ENCODE results near the gene ABHD1.
"Not testable (repeated sequence)": the region's sequence is repeated elsewhere in the genome, so short reads cannot be mapped to it uniquely, and the experiment has no call there.

The ABHD1 gene

DNA sequence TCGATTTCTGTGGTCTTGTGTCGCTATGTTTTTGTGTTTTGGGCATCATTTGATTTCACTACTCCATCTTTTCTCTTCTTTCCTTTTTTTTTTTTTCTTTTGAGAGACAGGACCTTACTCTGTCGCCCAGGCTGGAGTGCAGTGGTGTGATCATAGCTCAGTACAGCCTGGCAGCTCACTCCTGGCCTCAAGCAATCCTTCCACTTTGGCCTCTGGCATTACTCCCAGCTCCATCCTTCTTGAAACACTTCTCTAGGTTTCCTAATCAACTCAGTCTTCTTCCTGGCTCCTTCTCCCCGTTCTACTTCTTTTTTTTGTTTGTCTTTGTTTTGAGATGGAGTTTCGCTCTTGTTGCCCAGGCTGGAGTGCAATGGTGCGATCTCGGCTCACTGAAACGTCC lies 51.7 kb downstream of the ABHD1 start:
- DNase-seq: no peak

DNA sequence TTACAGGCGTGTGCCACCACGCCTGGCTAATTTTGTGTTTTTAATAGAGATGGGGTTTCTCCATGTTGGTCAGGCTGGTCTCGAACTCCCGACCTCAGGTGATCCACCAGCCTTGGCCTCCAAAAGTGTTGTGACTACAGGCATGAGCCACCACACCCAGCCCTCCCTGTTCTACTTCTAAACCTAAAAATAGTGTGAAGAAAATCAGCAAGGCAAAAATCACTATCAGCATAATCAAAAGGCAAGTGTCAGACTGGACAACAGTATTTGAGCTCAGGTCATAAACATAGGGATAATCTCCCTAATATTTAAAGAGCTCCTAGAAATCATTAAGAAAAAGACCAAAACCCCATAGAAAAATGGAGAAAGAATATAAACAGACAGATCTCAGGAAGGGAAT lies 52.2 kb downstream of the ABHD1 start:
- DNase-seq: not testable (repeated sequence)

GRCh38 chr2:27177441-27178351 lies 54.1 kb downstream of the ABHD1 start:
- DNase-seq: no peak

DNA sequence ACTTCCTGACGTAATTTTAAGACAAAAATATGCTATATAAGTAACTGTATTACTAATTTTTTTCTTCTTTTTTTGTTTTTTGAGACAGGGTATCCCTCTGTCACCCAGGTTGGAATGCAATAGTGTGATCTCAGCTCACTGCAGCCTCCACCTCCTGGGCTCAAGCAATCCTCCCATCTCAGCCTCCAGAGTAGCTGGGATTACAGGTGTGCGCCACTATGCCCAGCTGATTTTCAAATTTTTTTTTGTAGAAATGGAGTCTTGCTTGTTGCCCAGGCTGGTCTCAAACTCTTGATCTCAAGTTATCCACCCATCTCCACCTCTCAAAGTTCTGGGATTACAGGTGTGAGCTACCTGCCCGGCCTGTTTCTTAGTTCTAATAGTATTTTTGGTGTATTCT lies 54.9 kb downstream of the ABHD1 start:
- DNase-seq: no peak

DNA sequence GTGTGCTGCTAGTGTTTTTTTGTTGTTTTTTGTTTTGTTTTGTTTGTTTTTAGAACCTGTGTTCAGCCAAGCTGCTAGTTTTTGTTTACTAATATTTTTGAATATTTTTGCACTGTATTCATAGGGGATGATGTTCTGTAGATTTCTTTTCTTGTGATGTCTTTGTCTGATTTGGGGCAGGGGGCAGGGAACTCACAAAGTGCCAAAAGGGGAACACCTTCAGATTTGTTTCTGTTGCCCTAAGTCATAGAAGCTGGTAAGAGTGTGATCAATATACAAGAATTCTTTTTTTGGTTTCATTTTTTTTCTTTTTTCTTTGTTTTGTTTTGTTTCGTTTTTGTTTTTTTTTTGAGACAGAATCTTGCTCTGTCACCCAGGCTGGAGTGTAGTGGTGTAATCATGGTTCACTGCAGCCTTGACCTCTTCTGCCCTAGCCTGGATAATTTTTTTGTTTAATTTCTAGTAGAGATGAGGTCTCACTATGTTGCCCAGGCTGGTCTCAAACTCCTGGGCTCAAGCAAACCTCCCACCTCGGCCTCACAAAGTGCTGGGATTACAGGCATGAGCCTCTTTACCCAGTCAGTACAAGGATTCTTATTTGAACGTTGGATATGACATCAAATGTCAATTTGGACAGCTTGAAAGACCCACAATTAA lies 55.9 kb downstream of the ABHD1 start:
- DNase-seq: no peak

Measured in CD4-positive, alpha-beta T cell treated with Interleukin-1 beta for 1 hour (primary cell).